Measurements from ENCODE around the gene TMEM272. TPM values are rescaled to one million over a fixed set of nuclear protein-coding genes. Genes with fewer than 3 reads are reported as not detected.

The TMEM272 gene
- total RNA-seq, 1 experiment from 2014 or later, result 0.07 TPM

DNA sequence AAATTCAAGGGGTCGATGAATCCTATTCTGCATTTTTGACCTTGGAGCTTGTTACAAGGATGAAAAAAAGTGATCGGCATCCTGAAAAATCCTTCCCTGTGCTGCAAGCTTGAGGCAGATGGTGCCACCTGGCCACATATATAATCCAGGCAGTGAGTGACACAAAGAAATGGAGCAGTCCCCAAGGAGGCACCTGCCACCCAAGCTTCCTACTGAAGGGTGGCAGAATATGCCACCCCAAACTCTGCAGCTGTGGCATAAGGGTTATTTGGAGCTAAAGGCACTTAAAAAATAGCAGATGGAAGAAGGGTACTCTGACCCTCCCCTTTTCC lies 15.4 kb downstream of the TMEM272 start:
- Histone ChIP-seq H3K9ac (ENCODE audit: low read length) (no peak overlapping the region), H2AFZ (ENCODE audit: low read length) (no peak overlapping the region), H3F3A (ENCODE audit: low read length, unreplicated experiment) (no peaks in the 10 kb centered on the region), H3K27me3 (ENCODE audit: low read length) (peaks cover 17% of the 10 kb centered on the region; the same call in 1 of the 2 replicates), H3K4me1 (ENCODE audit: insufficient read depth, low read length) (no peaks in the 10 kb centered on the region), H3K79me2 (ENCODE audit: low read length) (no peaks in the 10 kb centered on the region), H3K36me3 (ENCODE audit: low read depth, low read length) (no peaks in the 10 kb centered on the region), H3K9me3 (ENCODE audit: low read length) (no peaks in the 10 kb centered on the region), H3K4me3 (ENCODE audit: low read length) (no peak overlapping the region), H3K4me2 (ENCODE audit: low read length) (no peak overlapping the region), H3K9me2 (replicated peaks; ENCODE audit: low read length) (no peaks in the 10 kb centered on the region), H4K20me1 (ENCODE audit: low read length) (no peaks in the 10 kb centered on the region), H3K27ac (ENCODE audit: low read length) (no peak overlapping the region)
- intact Hi-C loops (cut with micrococcal nuclease), result no loop called here
- DNase-seq, result no peak
- ChIA-PET CTCF (interaction anchor here (0.6 kb wide), 1 partner anchor 16 kb away, joined by 3 read pairs; no protein-coding TSS in a partner anchor), POLR2A (ENCODE audit: unreplicated experiment) (no interaction called here)
- BruUV-seq (replicated peaks), result no TSS peak
- TF ChIP-seq, protein P1, sequence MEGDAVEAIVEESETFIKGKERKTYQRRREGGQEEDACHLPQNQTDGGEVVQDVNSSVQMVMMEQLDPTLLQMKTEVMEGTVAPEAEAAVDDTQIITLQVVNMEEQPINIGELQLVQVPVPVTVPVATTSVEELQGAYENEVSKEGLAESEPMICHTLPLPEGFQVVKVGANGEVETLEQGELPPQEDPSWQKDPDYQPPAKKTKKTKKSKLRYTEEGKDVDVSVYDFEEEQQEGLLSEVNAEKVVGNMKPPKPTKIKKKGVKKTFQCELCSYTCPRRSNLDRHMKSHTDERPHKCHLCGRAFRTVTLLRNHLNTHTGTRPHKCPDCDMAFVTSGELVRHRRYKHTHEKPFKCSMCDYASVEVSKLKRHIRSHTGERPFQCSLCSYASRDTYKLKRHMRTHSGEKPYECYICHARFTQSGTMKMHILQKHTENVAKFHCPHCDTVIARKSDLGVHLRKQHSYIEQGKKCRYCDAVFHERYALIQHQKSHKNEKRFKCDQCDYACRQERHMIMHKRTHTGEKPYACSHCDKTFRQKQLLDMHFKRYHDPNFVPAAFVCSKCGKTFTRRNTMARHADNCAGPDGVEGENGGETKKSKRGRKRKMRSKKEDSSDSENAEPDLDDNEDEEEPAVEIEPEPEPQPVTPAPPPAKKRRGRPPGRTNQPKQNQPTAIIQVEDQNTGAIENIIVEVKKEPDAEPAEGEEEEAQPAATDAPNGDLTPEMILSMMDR (conservative IDR thresholded peaks at IDR 0.05; ENCODE audit: low read depth, low read length), result no peak
- no peak for ATAC-seq

DNA sequence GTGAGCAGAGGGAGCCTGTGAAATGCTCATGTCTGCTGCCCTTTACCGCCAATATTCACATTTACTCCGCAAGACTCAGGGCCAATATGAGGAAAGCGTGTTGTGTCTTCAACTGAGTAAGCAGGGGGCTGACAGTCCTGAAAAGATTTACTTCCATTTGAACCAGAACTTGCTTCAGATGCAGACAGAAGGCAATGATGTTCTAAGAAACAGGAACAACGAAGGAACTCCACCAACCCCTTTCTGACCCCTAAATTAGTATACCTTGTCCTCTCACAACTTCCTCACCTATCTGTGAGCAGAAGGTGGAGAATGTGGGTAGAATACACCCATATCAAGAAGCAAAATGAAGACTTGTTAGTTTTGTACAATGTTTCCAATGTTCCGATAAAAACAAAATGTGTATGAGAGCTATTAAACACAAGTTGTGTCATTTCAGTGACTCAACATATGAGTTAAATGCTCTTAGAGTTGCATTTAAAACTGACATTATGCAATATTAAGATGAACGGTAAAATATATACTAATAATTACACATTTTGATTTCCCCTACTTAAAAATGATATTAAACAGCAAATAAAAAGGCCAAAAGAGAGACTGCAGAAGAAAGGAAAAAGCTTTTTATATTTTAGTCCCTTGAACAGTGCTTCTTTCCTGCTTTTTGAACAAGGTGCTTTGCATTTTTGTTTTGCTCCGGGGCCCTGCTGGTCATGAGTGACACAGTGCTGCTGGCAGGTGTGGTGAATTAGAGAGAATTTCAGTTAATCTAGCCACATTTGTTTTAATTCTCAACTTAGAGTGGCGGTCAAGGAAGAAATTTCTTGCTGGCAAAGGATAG lies 16.0 kb downstream of the TMEM272 start:
- ATAC-seq (no peak), DNase-seq (no peak)
- ChIA-PET CTCF (interaction anchor here (0.6 kb wide), 2 partner anchors 16 to 277 kb away, joined by 3 to 5 read pairs; no protein-coding TSS in a partner anchor), POLR2A (ENCODE audit: unreplicated experiment) (no interaction called here)
- Histone ChIP-seq H3K27me3 (ENCODE audit: low read length) (peaks cover 17% of the 10 kb centered on the region; the same call in 1 of the 2 replicates), H3K4me1 (ENCODE audit: insufficient read depth, low read length) (no peaks in the 10 kb centered on the region), H3K4me2 (ENCODE audit: low read length) (no peak overlapping the region), H3K27ac (ENCODE audit: low read length) (no peak overlapping the region), H4K20me1 (ENCODE audit: low read length) (no peaks in the 10 kb centered on the region), H2AFZ (ENCODE audit: low read length) (no peak overlapping the region), H3K4me3 (ENCODE audit: low read length) (no peak overlapping the region), H3F3A (ENCODE audit: low read length, unreplicated experiment) (no peaks in the 10 kb centered on the region), H3K9ac (ENCODE audit: low read length) (no peak overlapping the region), H3K9me2 (replicated peaks; ENCODE audit: low read length) (no peaks in the 10 kb centered on the region), H3K9me3 (ENCODE audit: low read length) (no peaks in the 10 kb centered on the region), H3K79me2 (ENCODE audit: low read length) (no peaks in the 10 kb centered on the region), H3K36me3 (ENCODE audit: low read depth, low read length) (no peaks in the 10 kb centered on the region)
- TF ChIP-seq, protein P1 (conservative IDR thresholded peaks at IDR 0.05; ENCODE audit: low read depth, low read length), result no peak
- no peak for TF ChIP-seq EZH2phosphoT487 (IDR thresholded peaks at IDR 0.05; ENCODE audit: borderline replicate concordance, low read length)
- TF ChIP-seq EZH2 (IDR thresholded peaks at IDR 0.05; ENCODE audit: low read length, unreplicated experiment), result no peak
- BruUV-seq (replicated peaks), result no TSS peak
- intact Hi-C loops (cut with micrococcal nuclease), result no loop called here

DNA sequence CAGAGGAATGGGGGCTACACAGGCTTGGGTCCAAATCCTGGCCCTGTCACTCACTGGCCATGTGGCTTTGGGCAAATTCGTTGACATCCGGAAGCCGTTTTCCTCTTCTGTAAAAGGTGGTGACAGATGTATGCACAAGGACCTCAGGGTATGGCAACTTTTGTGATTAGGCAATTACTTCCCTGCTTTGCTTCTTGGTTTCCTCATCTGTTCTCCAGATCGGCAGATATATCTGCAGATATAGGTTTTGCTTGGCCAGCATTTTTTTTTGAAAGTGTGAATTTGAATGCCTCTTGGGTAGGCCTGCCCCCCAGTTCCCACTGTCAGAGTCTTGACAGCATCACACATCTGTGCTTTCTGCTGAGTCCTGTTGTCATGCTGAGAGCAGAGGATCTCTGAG lies 17.7 kb downstream of the TMEM272 start:
- ATAC-seq, result no peak
- TF ChIP-seq EZH2 (IDR thresholded peaks at IDR 0.05; ENCODE audit: low read length, unreplicated experiment) (no peak), EZH2phosphoT487 (IDR thresholded peaks at IDR 0.05; ENCODE audit: borderline replicate concordance, low read length) (no peak)
- TF ChIP-seq, protein P1 (conservative IDR thresholded peaks at IDR 0.05; ENCODE audit: low read depth, low read length), result no peak
- H3K9ac ChIP-seq (ENCODE audit: low read length), result no peak overlapping the region
- no peaks in the 10 kb centered on the region for H3K9me3 ChIP-seq (ENCODE audit: low read length)
- H3K27me3 ChIP-seq (ENCODE audit: low read length), result peaks cover 17% of the 10 kb centered on the region; the same call in 1 of the 2 replicates
- H3K9me2 ChIP-seq (replicated peaks; ENCODE audit: low read length), result no peaks in the 10 kb centered on the region
- no peaks in the 10 kb centered on the region for H3K79me2 ChIP-seq (ENCODE audit: low read length)
- no peaks in the 10 kb centered on the region for H4K20me1 ChIP-seq (ENCODE audit: low read length)
- no peaks in the 10 kb centered on the region for H3F3A ChIP-seq (ENCODE audit: low read length, unreplicated experiment)
- ChIA-PET POLR2A (ENCODE audit: unreplicated experiment) (no interaction called here), CTCF (no interaction called here)
- H2AFZ ChIP-seq (ENCODE audit: low read length), result no peak overlapping the region
- H3K27ac ChIP-seq (ENCODE audit: low read length), result no peak overlapping the region
- intact Hi-C loops (cut with micrococcal nuclease), result no loop called here
- no peaks in the 10 kb centered on the region for H3K36me3 ChIP-seq (ENCODE audit: low read depth, low read length)
- no peak overlapping the region for H3K4me2 ChIP-seq (ENCODE audit: low read length)
- H3K4me3 ChIP-seq (ENCODE audit: low read length), result no peak overlapping the region
- no peak for DNase-seq
- no peaks in the 10 kb centered on the region for H3K4me1 ChIP-seq (ENCODE audit: insufficient read depth, low read length)
- no TSS peak for BruUV-seq (replicated peaks)

All from PC-3 (cell line).